HepG2 (cell line): ENCODE measurements around the gene WBP1. TPM values are rescaled to one million over a fixed set of nuclear protein-coding genes. Genes with fewer than 3 reads are reported as not detected.
A peak's percentile ranks its signal among the peaks of the same experiment; 100 is the strongest.

ENCODE experiments used
- ATF7-NPFF ChIP-seq: sonication (generic); formaldehyde crosslinking; IDR thresholded peaks from 2 replicates; pipeline ENCODE4 v1.8.1; 2023; ENCODE audit warnings: mild to moderate bottlenecking, low read depth, missing genetic modification reagents, moderate library complexity
- E2F5 ChIP-seq: sonication (generic); formaldehyde crosslinking; conservative IDR thresholded peaks from 2 replicates; pipeline ENCODE4 v1.4.0; 2020; ENCODE audit warnings: missing genetic modification reagents
- GMEB1 ChIP-seq: sonication (generic); formaldehyde crosslinking; IDR thresholded peaks from 2 replicates; pipeline ENCODE4 v1.5.1; 2020; ENCODE audit warnings: missing genetic modification reagents, mild to moderate bottlenecking, borderline replicate concordance
- GPN1 ChIP-seq: sonication (generic); formaldehyde crosslinking; IDR thresholded peaks from 2 replicates; pipeline ENCODE4 v1.5.1; 2020; ENCODE audit warnings: missing genetic modification reagents, borderline replicate concordance
- MAF1 ChIP-seq: sonication (generic); formaldehyde crosslinking; IDR thresholded peaks from 2 replicates; pipeline ENCODE4 v1.5.0; 2020; ENCODE audit warnings: missing genetic modification reagents, borderline replicate concordance
- MAFK ChIP-seq, 2 experiments: IDR thresholded peaks in 1 of 2; conservative IDR thresholded peaks in 1 of 2; 2 replicates each; pipeline ENCODE4 v1.6.1; 2011; ENCODE audit warnings: improper control_type of control experiment in 2 of 2, low read length in 2 of 2
- RBM39 ChIP-seq: fragments of 200-400 bp; formaldehyde crosslinking; IDR thresholded peaks from one replicate; pipeline ENCODE4 v1.6.1; 2018; ENCODE audit warnings: antibody characterized with exemption, mild to moderate bottlenecking, low read depth, low read length; ENCODE audit not compliant: poor library complexity, severe bottlenecking
- SP4 ChIP-seq: sonication (generic); formaldehyde crosslinking; IDR thresholded peaks from 2 replicates; pipeline ENCODE4 v1.8.1; 2023; ENCODE audit warnings: mild to moderate bottlenecking, missing genetic modification reagents
- TAF15 ChIP-seq: fragments of 200-400 bp; formaldehyde crosslinking; IDR thresholded peaks from one replicate; pipeline ENCODE4 v1.6.1; 2018; ENCODE audit warnings: mild to moderate bottlenecking, low read depth, low read length; ENCODE audit not compliant: poor library complexity, severe bottlenecking
- YEATS2 ChIP-seq: sonication (generic); formaldehyde crosslinking; IDR thresholded peaks from 2 replicates; pipeline ENCODE4 v1.4.0; 2020; ENCODE audit warnings: missing genetic modification reagents, borderline replicate concordance
- ZBTB3 ChIP-seq: sonication (generic); formaldehyde crosslinking; IDR thresholded peaks from 2 replicates; pipeline ENCODE4 v1.4.0; 2020; ENCODE audit warnings: low read depth, mild to moderate bottlenecking, moderate library complexity, missing genetic modification reagents, borderline replicate concordance
- ZNF343 ChIP-seq: sonication (generic); formaldehyde crosslinking; IDR thresholded peaks from 2 replicates; pipeline ENCODE4 v1.4.0; 2020; ENCODE audit warnings: mild to moderate bottlenecking, missing genetic modification reagents
- ZNF598 ChIP-seq: sonication (generic); formaldehyde crosslinking; IDR thresholded peaks from 2 replicates; pipeline ENCODE4 v1.5.1; 2020; ENCODE audit warnings: mild to moderate bottlenecking, missing genetic modification reagents, borderline replicate concordance
- polyA plus RNA-seq, 8 experiments: library from polyadenylated mRNA; depleted of rRNA in 3 of 8; stranded (reverse) in 7 of 8; unstranded in 1 of 8; fragments of >200 nt; fragmentation: Illumina TruSeq in 4 of 8; extraction: Trizol in 4 of 8; gene quantifications; 2 replicates each; pipeline versions ENCODE4 v1.2.1 to v1.2.3, GENCODE V29; 2011 to 2016; ENCODE audit warnings: low read depth in 4 of 8, missing spikeins in 1 of 8, mixed read lengths in 1 of 8; ENCODE audit not compliant: insufficient read depth in 1 of 8
- total RNA-seq, 5 experiments: library from RNA; depleted of rRNA; stranded (reverse); fragments of >200 nt; fragmentation: Illumina TruSeq; extraction: Trizol; gene quantifications; 2 replicates each; pipeline ENCODE4 v1.2.3, GENCODE V29; 2016; ENCODE audit warnings: low read depth in 1 of 5
- TF ChIP-seq, protein P1 (sequence below): IDR thresholded peaks from 2 replicates; pipeline ENCODE4 v1.6.1; 2016; ENCODE audit warnings: missing biosample characterization, missing genetic modification reagents, low read depth
- TF ChIP-seq, protein P2 (sequence below): sonication (generic); formaldehyde crosslinking; IDR thresholded peaks from 2 replicates; pipeline ENCODE4 v1.9.0; 2021; ENCODE audit warnings: missing genetic modification reagents, borderline replicate concordance
- TF ChIP-seq, protein P3 (sequence below): sonication (generic); formaldehyde crosslinking; IDR thresholded peaks from 2 replicates; pipeline ENCODE4 v1.4.0; 2020; ENCODE audit warnings: mild to moderate bottlenecking, missing genetic modification reagents

The WBP1 gene
- total and polyA plus RNA-seq, 2 of the 13 experiments (the other 11 are each of a cell fraction or from before 2014, with no cell fraction given): 38.8 to 85.7 TPM

DNA sequence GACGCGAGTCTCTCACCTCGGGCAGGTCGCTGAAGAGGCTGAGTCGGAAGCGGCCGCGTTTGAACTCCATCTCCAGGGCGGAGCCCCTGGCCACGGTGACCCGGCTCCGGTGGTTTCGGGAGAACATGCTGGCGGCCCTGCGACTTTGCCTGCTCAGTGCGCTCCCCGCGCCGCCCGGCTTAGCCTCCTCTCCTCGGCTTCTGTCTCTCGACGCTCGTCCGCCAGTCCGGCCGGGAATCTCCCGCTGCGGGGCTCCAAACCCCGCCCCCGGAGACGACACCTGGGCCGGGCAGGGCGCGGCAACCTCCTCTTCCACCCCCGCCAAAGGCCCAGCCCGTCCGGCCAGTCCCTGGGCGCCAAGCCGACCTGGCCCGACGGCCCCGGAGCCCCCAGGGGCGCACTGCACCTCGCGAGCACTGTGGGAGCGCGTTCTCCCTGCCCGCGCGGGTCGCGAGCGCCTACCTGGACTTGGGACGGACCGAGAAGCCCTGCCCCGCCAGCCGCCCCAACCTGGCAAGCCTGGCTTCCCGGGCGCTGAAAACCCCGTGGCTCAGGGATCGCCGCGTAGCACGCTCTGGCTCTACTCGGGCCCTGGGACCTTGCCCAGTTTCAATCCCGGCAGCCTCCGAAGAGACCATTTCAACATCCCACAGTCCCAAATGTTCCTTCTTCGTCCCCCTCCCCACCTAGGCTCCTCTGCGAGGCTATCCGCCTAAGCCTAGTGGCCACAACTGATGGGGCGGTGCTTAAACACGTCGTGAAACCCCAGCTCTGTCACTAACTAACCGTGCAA, 16.4 kb upstream of the WBP1 start, which contains the start of gene RTKN (continued):
- TF ChIP-seq, protein P1, sequence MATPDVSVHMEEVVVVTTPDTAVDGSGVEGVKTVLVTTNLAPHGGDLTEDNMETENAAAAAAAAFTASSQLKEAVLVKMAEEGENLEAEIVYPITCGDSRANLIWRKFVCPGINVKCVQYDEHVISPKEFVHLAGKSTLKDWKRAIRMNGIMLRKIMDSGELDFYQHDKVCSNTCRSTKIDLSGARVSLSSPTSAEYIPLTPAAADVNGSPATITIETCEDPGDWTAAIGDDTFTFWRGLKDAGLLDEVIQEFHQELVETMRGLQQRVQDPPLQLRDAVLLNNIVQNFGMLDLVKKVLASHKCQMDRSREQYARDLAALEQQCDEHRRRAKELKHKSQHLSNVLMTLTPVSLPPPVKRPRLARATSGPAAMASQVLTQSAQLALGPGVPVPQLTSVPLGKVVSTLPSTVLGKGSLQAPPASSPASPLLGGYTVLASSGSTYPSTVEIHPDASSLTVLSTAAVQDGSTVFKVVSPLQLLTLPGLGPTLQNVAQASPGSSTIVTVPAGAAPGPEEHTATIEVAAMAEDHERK (CRISPR knock-in tag): no peak
- TF ChIP-seq E2F5 (CRISPR knock-in tag) (peak; percentile 37; the same call in 1 of the 2 replicates), MAF1 (CRISPR knock-in tag) (peak; percentile 47; the same call in 1 of the 2 replicates), ATF7-NPFF (CRISPR knock-in tag) (peak; percentile 82), ZNF343 (peak; percentile 30; the same call in 1 of the 2 replicates), ZNF598 (CRISPR knock-in tag) (peak; percentile 79), GPN1 (peak; percentile 75; the same call in 1 of the 2 replicates), MAFK (conservative IDR thresholded peaks at IDR 0.05 in 1 of 2, IDR thresholded peaks at IDR 0.05 in 1 of 2; ENCODE audit: low read length in 2 of 2) (no peak), RBM39 (peak; percentile 70), SP4 (CRISPR knock-in tag) (peak; percentile 26; the same call in 1 of the 2 replicates), ZBTB3 (CRISPR knock-in tag) (peak; percentile 89), GMEB1 (CRISPR knock-in tag) (peak; percentile 76; the same call in 1 of the 2 replicates), TAF15 (peak; percentile 8), YEATS2 (CRISPR knock-in tag) (peak; percentile 71; the same call in 1 of the 2 replicates)
- TF ChIP-seq, protein P2, sequence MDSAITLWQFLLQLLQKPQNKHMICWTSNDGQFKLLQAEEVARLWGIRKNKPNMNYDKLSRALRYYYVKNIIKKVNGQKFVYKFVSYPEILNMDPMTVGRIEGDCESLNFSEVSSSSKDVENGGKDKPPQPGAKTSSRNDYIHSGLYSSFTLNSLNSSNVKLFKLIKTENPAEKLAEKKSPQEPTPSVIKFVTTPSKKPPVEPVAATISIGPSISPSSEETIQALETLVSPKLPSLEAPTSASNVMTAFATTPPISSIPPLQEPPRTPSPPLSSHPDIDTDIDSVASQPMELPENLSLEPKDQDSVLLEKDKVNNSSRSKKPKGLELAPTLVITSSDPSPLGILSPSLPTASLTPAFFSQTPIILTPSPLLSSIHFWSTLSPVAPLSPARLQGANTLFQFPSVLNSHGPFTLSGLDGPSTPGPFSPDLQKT (CRISPR knock-in tag): no peak
- TF ChIP-seq, protein P3, sequence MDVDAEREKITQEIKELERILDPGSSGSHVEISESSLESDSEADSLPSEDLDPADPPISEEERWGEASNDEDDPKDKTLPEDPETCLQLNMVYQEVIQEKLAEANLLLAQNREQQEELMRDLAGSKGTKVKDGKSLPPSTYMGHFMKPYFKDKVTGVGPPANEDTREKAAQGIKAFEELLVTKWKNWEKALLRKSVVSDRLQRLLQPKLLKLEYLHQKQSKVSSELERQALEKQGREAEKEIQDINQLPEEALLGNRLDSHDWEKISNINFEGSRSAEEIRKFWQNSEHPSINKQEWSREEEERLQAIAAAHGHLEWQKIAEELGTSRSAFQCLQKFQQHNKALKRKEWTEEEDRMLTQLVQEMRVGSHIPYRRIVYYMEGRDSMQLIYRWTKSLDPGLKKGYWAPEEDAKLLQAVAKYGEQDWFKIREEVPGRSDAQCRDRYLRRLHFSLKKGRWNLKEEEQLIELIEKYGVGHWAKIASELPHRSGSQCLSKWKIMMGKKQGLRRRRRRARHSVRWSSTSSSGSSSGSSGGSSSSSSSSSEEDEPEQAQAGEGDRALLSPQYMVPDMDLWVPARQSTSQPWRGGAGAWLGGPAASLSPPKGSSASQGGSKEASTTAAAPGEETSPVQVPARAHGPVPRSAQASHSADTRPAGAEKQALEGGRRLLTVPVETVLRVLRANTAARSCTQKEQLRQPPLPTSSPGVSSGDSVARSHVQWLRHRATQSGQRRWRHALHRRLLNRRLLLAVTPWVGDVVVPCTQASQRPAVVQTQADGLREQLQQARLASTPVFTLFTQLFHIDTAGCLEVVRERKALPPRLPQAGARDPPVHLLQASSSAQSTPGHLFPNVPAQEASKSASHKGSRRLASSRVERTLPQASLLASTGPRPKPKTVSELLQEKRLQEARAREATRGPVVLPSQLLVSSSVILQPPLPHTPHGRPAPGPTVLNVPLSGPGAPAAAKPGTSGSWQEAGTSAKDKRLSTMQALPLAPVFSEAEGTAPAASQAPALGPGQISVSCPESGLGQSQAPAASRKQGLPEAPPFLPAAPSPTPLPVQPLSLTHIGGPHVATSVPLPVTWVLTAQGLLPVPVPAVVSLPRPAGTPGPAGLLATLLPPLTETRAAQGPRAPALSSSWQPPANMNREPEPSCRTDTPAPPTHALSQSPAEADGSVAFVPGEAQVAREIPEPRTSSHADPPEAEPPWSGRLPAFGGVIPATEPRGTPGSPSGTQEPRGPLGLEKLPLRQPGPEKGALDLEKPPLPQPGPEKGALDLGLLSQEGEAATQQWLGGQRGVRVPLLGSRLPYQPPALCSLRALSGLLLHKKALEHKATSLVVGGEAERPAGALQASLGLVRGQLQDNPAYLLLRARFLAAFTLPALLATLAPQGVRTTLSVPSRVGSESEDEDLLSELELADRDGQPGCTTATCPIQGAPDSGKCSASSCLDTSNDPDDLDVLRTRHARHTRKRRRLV (CRISPR knock-in tag): no peak
